HG02759 (cell line): ENCODE results near the gene ABCG4.
A peak's percentile ranks its signal among the peaks of the same experiment; 100 is the strongest.
"Not testable (repeated sequence)": the region's sequence is repeated elsewhere in the genome, so short reads cannot be mapped to it uniquely, and the experiment has no call there.

Experiments used
- ATAC-seq: cut with Tn5 transposase; IDR thresholded peaks from one replicate; pipeline ENCODE4 v1.9.1; 2021; ENCODE audit warnings: mild to moderate bottlenecking, moderate library complexity; ENCODE audit not compliant: unreplicated experiment

The ABCG4 gene

GRCh38 chr11:119149018-119149785, at the start of gene ABCG4:
TSS of gene ABCG4 (plus strand) at chr11:119149052. CDS start at chr11:119149966, 914 bp downstream.
- ATAC-seq: no peak

- ATAC-seq: no peak
These were observed 49.1 kb upstream of the ABCG4 start for GRCh38 chr11:119099711-119100110.

- ATAC-seq: no peak
These were observed 48.4 kb upstream of the ABCG4 start for GRCh38 chr11:119100246-119100970.

DNA sequence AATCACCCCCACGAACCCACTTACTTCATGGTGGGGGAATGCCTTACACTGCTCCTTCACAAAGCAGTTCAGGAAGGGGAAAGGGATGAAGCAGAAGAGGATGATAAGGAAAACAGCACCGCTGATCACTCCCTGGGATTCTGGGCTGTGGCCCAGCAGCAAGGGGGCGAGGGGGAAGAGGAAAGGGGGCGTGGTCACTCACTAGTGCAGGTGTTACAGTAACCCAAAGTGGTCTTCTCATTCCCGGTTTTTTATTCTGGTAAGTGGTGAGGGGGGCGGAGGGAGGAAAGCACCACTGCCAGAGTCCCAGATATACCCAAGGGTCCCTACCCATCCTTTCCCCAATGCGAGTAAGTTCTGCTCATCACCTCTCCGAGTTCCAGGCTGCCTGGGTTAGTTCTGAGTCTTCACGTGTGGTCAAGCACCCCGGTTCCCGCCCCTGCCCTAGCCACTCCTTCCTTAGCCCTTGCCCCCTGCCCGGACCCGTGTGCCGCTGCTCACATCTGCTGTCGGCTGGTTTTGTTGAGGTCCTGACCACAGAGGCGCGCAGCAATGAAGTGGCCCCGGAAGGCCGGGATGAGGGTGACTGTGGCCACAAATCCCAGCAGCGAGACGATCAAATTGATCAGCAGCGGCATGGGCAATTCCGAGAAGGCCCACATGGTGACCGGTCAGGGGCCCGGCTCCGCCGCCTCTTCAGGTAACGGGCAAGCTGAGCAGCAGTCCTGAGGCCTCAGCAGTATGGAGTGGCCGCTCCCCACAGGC, 47.7 kb upstream of the ABCG4 start:
- ATAC-seq: peak; percentile 21

DNA sequence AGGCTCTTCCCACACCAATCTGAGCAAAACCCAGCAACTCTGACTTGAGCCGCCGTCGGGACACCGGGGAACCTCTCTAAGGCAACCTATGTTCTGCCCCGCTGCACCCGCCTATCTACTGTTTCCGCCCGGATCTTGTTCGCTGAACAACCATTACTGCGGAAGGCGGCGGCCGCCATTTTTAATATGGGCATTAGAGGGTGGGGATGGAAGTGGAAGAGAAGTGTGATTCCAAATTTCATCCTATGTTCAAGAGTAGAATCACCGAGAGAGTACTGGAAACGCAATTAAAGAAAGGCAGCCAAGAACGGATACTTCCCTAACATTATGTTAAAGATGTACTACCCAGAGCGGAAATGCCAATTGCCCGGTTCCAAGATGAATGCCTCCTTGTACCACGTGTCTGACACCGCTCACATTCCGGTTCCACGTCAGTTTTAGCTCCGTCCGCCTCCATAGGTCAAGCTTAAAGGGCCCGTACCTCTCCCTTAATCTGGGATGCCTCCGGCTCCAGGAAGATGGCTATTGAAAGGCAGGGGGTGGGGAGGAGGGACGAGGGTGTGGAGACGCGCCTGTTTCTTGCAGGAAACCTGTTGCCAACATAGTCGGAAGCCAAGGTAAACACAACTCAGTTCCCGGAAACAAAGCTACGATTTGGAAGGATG, 47.0 kb upstream of the ABCG4 start, which contains the start of gene DPAGT1:
Gene DPAGT1, minus strand, starts transcription at position 95 of the 665 bp plus-strand sequence. CDS start 198 bp downstream, outside the sequence.
- ATAC-seq: peak; percentile 79

- ATAC-seq: not testable (repeated sequence)
These were observed 45.6 kb upstream of the ABCG4 start for GRCh38 chr11:119103161-119103664.

DNA sequence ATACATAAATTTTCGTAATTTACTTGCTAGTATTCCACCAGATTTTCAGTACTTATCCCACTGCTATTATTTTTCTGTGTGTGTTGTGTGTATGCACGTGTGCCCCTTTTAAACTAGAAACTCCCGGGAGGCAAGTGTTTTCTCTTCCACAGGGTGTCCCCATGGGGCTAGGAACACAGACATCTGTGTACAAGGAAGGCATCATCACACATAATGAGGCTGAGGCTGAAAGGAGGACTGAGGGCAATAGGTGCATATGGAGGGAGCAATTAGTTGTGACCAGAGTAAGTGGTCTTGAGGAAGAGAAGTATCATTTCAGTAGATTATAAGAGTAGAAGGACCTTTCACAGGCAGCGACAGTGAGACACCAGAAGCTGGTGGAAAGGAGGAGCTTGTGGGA, 45.1 kb upstream of the ABCG4 start:
- ATAC-seq: no peak

GRCh38 chr11:119106564-119107537, 42.0 kb upstream of the ABCG4 start, which contains the start of gene C2CD2L:
TSS of gene C2CD2L (plus strand) at chr11:119107344. CDS start at chr11:119107742, 398 bp downstream.
- peak; percentile 83 for ATAC-seq

DNA sequence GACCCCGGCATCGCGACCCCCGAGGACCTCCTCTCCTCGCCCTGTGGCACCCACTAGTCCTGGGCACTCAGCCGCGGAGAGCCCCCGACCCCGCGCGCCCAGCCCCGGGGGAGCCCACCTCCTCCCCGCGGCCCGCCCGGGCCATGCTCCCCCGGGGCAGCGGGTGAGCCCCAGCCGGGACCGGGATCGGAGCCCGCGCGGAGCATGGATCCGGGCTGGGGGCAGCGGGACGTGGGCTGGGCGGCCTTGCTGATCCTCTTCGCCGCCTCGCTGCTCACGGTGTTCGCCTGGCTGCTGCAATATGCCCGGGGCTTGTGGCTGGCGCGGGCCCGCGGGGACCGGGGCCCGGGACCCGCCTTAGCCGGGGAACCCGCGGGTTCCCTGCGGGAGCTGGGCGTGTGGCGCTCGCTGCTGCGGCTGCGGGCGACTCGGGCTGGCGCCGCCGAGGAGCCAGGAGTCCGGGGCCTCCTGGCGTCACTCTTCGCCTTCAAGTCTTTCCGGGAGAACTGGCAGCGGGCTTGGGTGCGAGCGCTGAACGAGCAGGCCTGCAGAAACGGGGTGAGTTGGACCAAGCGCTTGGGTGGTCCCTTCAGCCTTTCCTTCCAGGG, 41.2 kb upstream of the ABCG4 start:
- ATAC-seq: peak; percentile 29

GRCh38 chr11:119108146-119108856, 40.6 kb upstream of the ABCG4 start:
- ATAC-seq: no peak

DNA sequence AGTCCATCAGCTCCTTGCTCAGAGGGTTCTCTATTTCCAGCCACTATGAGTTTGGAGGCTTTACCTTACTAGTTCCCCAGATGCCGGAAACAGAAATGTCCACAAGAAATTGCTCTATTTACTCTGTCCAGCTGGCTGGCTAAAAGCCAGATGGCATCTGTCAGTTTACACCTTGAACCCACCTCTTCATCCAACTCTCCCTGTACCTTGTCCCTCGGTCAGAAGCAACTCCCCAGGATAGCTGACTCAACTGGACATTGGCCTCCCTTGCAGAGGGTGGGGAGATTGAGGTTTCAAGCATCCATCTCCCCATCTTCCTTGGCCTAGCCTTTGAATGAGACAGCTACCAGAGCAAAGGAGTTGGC, 40.0 kb upstream of the ABCG4 start:
- ATAC-seq: no peak

GRCh38 chr11:119109843-119110242, 39.0 kb upstream of the ABCG4 start:
- ATAC-seq: no peak

DNA sequence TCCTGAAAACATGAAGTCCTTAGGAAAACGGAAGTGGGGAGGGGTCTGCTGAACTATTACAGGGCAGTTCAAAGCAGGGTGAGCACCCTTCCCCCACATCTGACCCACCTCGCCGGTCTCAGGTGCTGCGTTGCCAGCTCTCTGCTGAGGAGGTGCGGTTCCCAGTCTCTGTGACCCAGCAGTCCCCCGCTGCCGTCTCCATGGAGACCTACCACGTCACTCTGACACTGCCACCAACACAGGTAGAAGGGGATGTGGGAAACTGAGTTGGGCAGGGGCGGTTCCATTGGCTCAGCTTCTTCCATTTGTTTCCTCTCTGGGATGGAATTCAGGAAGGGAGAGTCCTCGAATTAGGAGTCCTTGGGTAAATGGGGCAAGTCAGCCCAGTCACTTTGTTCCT, 38.4 kb upstream of the ABCG4 start:
- no peak for ATAC-seq

DNA sequence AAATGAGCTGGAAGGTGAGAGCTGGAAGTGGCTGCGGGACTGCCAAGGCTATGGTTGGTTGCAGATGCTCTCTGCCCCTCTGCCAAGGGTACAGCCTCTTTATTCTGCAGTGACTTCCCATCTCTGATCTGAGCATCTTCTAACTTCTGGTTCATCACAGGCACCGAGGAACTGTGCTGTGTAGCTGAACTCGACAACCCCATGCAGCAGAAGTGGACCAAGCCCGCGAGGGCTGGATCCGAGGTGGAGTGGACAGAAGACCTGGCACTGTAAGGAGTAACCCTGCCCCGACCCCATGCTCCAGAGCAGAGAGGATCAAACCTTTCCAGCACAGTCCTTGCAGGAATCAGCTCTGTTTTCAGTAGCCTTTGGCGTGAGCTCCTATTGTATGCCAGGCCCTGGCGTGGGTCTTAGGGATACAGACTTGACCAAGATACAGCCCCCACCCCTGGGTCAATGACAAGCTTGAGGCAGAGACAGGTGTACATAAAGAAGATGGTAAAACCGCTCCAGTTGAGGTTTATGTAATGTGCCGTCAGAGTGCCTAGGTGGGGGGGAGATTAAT, 37.4 kb upstream of the ABCG4 start:
- no peak for ATAC-seq

DNA sequence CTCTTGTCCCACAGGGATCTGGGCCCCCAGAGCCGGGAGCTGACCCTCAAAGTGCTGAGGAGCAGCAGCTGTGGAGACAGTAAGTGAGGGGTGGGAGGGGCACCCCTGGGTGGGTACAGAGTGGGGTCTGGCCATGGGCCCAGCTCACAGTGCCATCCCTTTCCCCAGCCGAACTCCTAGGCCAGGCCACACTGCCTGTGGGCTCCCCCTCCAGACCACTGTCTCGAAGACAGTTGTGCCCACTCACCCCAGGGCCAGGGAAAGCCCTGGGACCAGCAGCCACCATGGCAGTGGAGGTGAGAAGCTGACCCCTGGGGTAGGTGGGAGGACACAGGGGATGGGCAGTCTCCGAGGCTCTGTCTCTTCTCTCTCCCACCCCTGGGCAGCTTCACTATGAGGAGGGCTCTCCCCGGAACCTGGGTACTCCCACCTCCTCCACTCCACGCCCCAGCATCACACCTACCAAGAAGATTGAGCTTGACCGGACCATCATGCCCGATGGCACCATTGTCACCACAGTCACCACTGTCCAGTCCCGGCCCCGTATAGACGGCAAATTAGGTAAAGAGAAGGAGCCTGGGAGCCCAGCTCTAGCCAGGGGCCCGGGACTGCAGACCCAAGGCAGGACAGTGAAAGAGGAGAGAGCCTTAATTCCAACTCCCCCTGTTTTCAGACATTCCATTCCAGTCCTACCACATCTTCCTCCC, 36.4 kb upstream of the ABCG4 start:
- ATAC-seq: no peak

DNA sequence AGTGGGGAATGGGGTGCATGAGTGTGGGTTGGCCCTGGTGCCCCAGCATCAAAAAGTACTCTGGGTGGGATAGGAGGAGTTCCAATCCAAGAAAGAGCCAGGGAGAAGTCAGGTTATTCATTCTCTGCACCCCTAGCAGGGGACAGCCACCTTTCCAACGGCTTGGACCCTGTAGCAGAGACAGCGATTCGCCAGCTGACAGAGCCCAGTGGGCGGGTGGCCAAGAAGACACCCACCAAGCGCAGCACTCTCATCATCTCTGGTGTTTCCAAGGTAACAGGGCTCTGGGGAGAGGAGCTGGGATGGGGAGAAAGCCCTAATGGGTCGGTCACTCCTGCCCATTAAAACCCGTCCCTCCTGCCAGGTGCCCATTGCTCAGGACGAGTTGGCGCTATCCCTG, 35.1 kb upstream of the ABCG4 start:
- no peak for ATAC-seq

DNA sequence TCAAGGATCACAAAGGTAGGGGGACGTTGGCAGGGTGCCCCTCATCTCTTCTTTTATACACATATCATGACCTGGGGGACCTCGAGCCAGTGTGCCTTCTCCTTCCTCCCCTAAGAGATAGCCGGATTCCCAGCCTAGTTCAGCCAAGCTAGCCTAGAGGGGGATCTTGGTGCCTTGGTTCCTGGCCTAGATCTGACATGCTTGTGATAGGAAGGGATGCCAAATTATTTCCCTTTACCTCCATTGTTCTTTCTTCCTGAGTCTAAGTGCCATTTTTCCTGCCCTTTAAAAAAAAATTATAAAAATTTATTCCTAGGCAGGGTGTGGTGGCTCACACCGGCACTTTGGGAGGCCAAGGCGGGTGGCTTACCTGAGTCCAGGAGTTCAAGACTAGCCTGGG, 34.5 kb upstream of the ABCG4 start:
- no peak for ATAC-seq
